SK-N-SH (cell line): ENCODE data around the gene OXER1. TPM values are rescaled to one million over a fixed set of nuclear protein-coding genes. Genes with fewer than 3 reads are reported as not detected.

Source experiments
- CTCF ChIA-PET: fragments of 300-600, 350-600 bp; formaldehyde crosslinking; extraction: SDS; loops from one replicate; lab custom pipeline; 2021; lab: Yijun Ruan, JAX
- POLR2A ChIA-PET: fragments of 350-600 bp; sonication (Branson Sonifier 250); formaldehyde crosslinking; extraction: SDS; loops from one replicate; lab custom pipeline; 2020; ENCODE audit warnings: antibody characterized with exemption, inconsistent platforms; lab: Yijun Ruan, JAX
- DNase-seq: peaks from one replicate; pipeline ENCODE4 v3.0.0; 2012
- H2AFZ ChIP-seq: fragments of 200-600 bp; sonication (generic); 2 replicates; pipeline ENCODE4 v1.8.1; 2016; ENCODE audit warnings: antibody characterized with exemption, mild to moderate bottlenecking, low read depth
- H3F3A ChIP-seq: fragments of 200-600 bp; sonication (generic); replicated peaks from 2 replicates; pipeline ENCODE3; 2016; ENCODE audit warnings: antibody characterized with exemption, mild to moderate bottlenecking; ENCODE audit not compliant: insufficient read depth
- H3K27ac ChIP-seq, 2 experiments: fragments of 200-500 bp in 1 of 2; fragments of 200-600 bp in 1 of 2; sonication (Bioruptor generic) in 1 of 2; sonication (generic), shearing (Covaris generic) in 1 of 2; 2 replicates each; pipeline versions ENCODE4 v1.5.1 to v1.6.1; 2014 to 2016; ENCODE audit warnings: low read depth in 2 of 2, inconsistent platforms in 1 of 2, low read length in 1 of 2, mild to moderate bottlenecking in 1 of 2, mixed read lengths in 1 of 2
- H3K27me3 ChIP-seq: fragments of 200-600 bp; sonication (generic), shearing (Covaris generic); 2 replicates; pipeline ENCODE4 v1.6.1; 2016; ENCODE audit warnings: mixed run types; ENCODE audit not compliant: insufficient read depth
- H3K36me3 ChIP-seq, 2 experiments: fragments of 200-500 bp in 1 of 2; fragments of 200-600 bp in 1 of 2; sonication (Bioruptor generic) in 1 of 2; sonication (generic) in 1 of 2; replicated peaks in 1 of 2; 2 replicates each; pipeline versions ENCODE3 to v1.5.1; 2014 to 2016; ENCODE audit warnings: low read length in 1 of 2, mild to moderate bottlenecking in 1 of 2; ENCODE audit not compliant: insufficient read depth in 2 of 2, control insufficient read depth in 1 of 2
- H3K4me1 ChIP-seq, 2 experiments: fragments of 200-500 bp in 1 of 2; fragments of 200-600 bp in 1 of 2; sonication (Bioruptor generic) in 1 of 2; sonication (generic), shearing (Covaris generic) in 1 of 2; 2 replicates each; pipeline versions ENCODE4 v1.5.1 to v1.6.1; 2014 to 2016; ENCODE audit warnings: low read depth in 1 of 2, low read length in 1 of 2, mixed run types in 1 of 2; ENCODE audit not compliant: insufficient read depth in 2 of 2, control insufficient read depth in 1 of 2
- H3K4me2 ChIP-seq: fragments of 200-600 bp; sonication (generic), shearing (Covaris generic); 2 replicates; pipeline ENCODE4 v1.6.1; 2017; ENCODE audit warnings: mixed run types
- H3K4me3 ChIP-seq, 2 experiments: fragments of 200-500 bp in 1 of 2; fragments of 200-600 bp in 1 of 2; sonication (Bioruptor generic) in 1 of 2; sonication (generic), shearing (Covaris generic) in 1 of 2; 2 replicates each; pipeline versions ENCODE4 v1.5.1 to v1.8.1; 2014 to 2016; ENCODE audit warnings: low read depth in 2 of 2, inconsistent platforms in 1 of 2, low read length in 1 of 2, mild to moderate bottlenecking in 1 of 2, mixed read lengths in 1 of 2, moderate library complexity in 1 of 2
- H3K79me2 ChIP-seq: fragments of 200-600 bp; sonication (generic); 2 replicates; pipeline ENCODE4 v1.8.1; 2017; ENCODE audit warnings: mild to moderate bottlenecking; ENCODE audit not compliant: insufficient read depth
- H3K9ac ChIP-seq: fragments of 200-600 bp; sonication (generic); 2 replicates; pipeline ENCODE4 v1.6.1; 2017; ENCODE audit warnings: mixed run types
- H3K9me2 ChIP-seq: fragments of 200-600 bp; sonication (generic); 2 replicates; pipeline ENCODE4 v1.6.1; 2017; ENCODE audit warnings: mixed run types
- H3K9me3 ChIP-seq: fragments of 200-600 bp; sonication (generic); 2 replicates; pipeline ENCODE4 v1.6.1; 2017; ENCODE audit warnings: mixed run types, mild to moderate bottlenecking, moderate library complexity
- H4K20me1 ChIP-seq: fragments of 200-600 bp; sonication (generic); 2 replicates; pipeline ENCODE4 v1.6.1; 2017; ENCODE audit warnings: mild to moderate bottlenecking, mixed run types; ENCODE audit not compliant: insufficient read depth
- EP300 ChIP-seq, 2 experiments: IDR thresholded peaks; 2 replicates each; pipeline versions ENCODE4 v1.4.0 to v1.6.1; 2012; ENCODE audit warnings: borderline replicate concordance in 1 of 2, low read depth in 1 of 2, low read length in 1 of 2
- FOXJ3 ChIP-seq: sonication (generic); formaldehyde crosslinking; IDR thresholded peaks from 2 replicates; pipeline ENCODE4 v1.5.1; 2020; ENCODE audit warnings: mild to moderate bottlenecking, missing genetic modification reagents
- FOXM1 ChIP-seq: IDR thresholded peaks from 2 replicates; pipeline ENCODE4 v1.4.0; 2012; ENCODE audit warnings: low read depth, mild to moderate bottlenecking
- GABPA ChIP-seq: IDR thresholded peaks from 2 replicates; pipeline ENCODE4 v1.4.0; 2012; ENCODE audit warnings: low read depth, mild to moderate bottlenecking
- GATA2 ChIP-seq: sonication (generic); formaldehyde crosslinking; IDR thresholded peaks from 2 replicates; pipeline ENCODE4 v1.5.0; 2020; ENCODE audit warnings: mild to moderate bottlenecking, missing genetic modification reagents
- JUND ChIP-seq: IDR thresholded peaks from 2 replicates; pipeline ENCODE4 v1.4.0; 2012
- MEF2A ChIP-seq: IDR thresholded peaks from 2 replicates; pipeline ENCODE4 v1.4.0; 2012; ENCODE audit warnings: low read depth, borderline replicate concordance
- MXI1 ChIP-seq: IDR thresholded peaks from 2 replicates; pipeline ENCODE4 v1.6.1; 2012; ENCODE audit warnings: mild to moderate bottlenecking, low read depth, low read length, improper control_type of control experiment
- NRF1 ChIP-seq: IDR thresholded peaks from 2 replicates; pipeline ENCODE4 v1.6.1; 2012; ENCODE audit warnings: low read depth, mild to moderate bottlenecking, low read length
- POLR2AphosphoS5 ChIP-seq: IDR thresholded peaks from 2 replicates; pipeline ENCODE4 v1.6.1; 2012; ENCODE audit warnings: low read depth, low read length
- RAD21 ChIP-seq: IDR thresholded peaks from 2 replicates; pipeline ENCODE4 v1.6.1; 2012; ENCODE audit warnings: mild to moderate bottlenecking, low read length
- RCOR1 ChIP-seq: fragments of 150-350 bp; IDR thresholded peaks from 2 replicates; pipeline ENCODE4 v1.6.1; 2017; ENCODE audit warnings: antibody characterized with exemption, low read length
- RFX5 ChIP-seq: IDR thresholded peaks from 2 replicates; pipeline ENCODE4 v1.6.1; 2012; ENCODE audit warnings: mild to moderate bottlenecking, improper control_type of control experiment, low read length
- SIN3A ChIP-seq: IDR thresholded peaks from 2 replicates; pipeline ENCODE4 v1.6.1; 2012; ENCODE audit warnings: low read depth, mild to moderate bottlenecking, low read length, moderate library complexity, borderline replicate concordance
- SMC3 ChIP-seq: IDR thresholded peaks from 2 replicates; pipeline ENCODE4 v1.6.1; 2012; ENCODE audit warnings: low read depth, low read length, improper control_type of control experiment
- TAF1 ChIP-seq: IDR thresholded peaks from 2 replicates; pipeline ENCODE4 v1.6.1; 2012; ENCODE audit warnings: low read depth, mild to moderate bottlenecking, low read length, moderate library complexity, borderline replicate concordance
- TCF12 ChIP-seq: IDR thresholded peaks from 2 replicates; pipeline ENCODE4 v1.4.0; 2012
- TEAD4 ChIP-seq: IDR thresholded peaks from 2 replicates; pipeline ENCODE4 v1.4.0; 2012; ENCODE audit warnings: mild to moderate bottlenecking, borderline replicate concordance; ENCODE audit not compliant: insufficient read depth
- YY1 ChIP-seq: IDR thresholded peaks from 2 replicates; pipeline ENCODE4 v1.4.0; 2012; ENCODE audit warnings: low read depth, mild to moderate bottlenecking
- whole genome bisulfite sequencing: methylation state at CpG from one replicate; pipeline ENCODE4 v1.1.6; 2017; ENCODE audit warnings: low lambda C conversion rate; 5-methylcytosine and 5-hydroxymethylcytosine counted together
- polyA plus RNA-seq, 3 experiments: library from polyadenylated mRNA; depleted of rRNA; stranded (reverse); fragments of >200 nt; gene quantifications; 2 replicates each; pipeline ENCODE4 v1.2.3, GENCODE V29; 2012
- TF ChIP-seq, protein P1 (sequence below): fragments of 150-350 bp; IDR thresholded peaks from 2 replicates; pipeline ENCODE4 v1.6.1; 2016; ENCODE audit warnings: mild to moderate bottlenecking, low read depth, low read length
- TF ChIP-seq, protein P2 (sequence below): IDR thresholded peaks from 2 replicates; pipeline ENCODE4 v1.4.0; 2012; ENCODE audit warnings: low read depth, borderline replicate concordance
- TF ChIP-seq, protein P3 (sequence below): fragments of 150-350 bp; IDR thresholded peaks from 2 replicates; pipeline ENCODE4 v1.6.1; 2017; ENCODE audit warnings: antibody characterized with exemption, low read length, low read depth, borderline replicate concordance
- TF ChIP-seq, protein P4 (sequence below): fragments of 200-600 bp; sonication (generic); IDR thresholded peaks from 2 replicates; pipeline ENCODE4 v1.6.1; 2017; ENCODE audit warnings: antibody characterized with exemption, mild to moderate bottlenecking, moderate library complexity
- TF ChIP-seq, protein P5 (sequence below): IDR thresholded peaks from 2 replicates; pipeline ENCODE4 v1.4.0; 2012; ENCODE audit warnings: low read depth

The OXER1 gene
- polyA plus RNA-seq, 1 of the 3 experiments (the other 2 are of a cell fraction) = not detected

DNA sequence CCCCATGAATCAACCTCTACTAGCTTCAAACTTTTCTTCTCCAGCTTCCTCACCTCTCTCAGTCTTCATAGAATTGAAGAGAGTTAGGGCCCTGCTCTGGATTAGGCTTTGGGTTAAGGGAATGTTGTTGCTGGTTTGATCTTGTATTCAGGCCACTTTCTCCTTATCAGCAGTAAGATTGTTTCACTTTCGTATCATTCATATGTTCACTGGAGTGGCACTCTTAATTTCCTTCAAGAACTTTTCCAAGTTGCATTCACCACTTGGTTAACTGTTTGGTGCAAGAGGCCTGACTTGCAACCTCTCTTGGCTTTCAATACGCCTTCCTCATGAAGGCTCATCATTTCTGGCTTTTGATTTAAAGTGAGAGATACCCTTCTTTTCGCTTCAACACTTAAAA lies 22.8 kb downstream of the OXER1 start:
- 87% methylated on average over 3 of the region's 3 CpGs for WGBS

DNA sequence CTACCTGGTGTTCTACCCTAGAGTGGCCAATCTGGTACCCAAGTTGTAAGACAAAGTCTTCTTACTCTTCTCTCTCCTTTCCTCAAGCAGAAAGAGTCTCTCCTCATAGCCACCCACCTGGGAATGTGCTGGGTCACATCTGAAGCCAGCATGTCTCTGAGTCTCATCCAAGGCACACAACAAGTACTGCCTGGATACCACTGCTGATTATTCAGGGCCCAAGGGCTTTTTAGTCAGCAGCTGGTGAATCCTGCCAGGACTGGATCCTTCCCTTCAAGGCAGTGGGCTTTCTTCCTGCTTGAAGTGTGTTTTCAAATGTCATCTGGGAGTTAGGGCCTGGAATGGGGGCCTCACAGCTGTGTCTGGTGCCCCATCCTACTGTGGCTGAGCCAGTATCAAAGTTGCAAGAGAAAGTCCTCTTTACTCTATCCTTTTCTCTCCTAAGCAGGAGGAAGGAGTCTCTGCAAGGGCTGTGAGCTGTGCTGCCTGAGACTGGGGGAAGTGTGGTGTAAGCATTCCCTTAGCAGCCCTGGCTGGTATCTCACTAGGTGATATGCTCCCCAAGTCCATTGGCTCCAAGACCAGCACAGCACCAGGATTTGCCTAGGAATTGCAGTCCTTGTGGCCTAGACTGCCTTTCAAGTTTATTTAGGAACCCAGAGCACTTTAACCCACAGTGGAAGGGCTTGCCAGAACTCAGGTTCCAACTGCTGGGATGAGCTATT lies 27.2 kb downstream of the OXER1 start:
- Histone ChIP-seq H2AFZ (no peak overlapping the region), H3K27me3 (no peaks in the 10 kb centered on the region), H3K9ac (no peak overlapping the region), H4K20me1 (no peaks in the 10 kb centered on the region), H3K9me2 (no peaks in the 10 kb centered on the region), H3K36me3 (peaks cover 8 to 11% of the 10 kb centered on the region in 2 experiments), H3K27ac (no peak overlapping the region), H3K4me3 (no peak overlapping the region), H3K4me1 (no peaks in the 10 kb centered on the region), H3K9me3 (no peaks in the 10 kb centered on the region), H3K4me2 (no peak overlapping the region), H3K79me2 (no peaks in the 10 kb centered on the region), H3F3A (no peaks in the 10 kb centered on the region)
- POLR2A ChIA-PET = no interaction called here
- no peak for DNase-seq
- CTCF ChIA-PET = no interaction called here
- TF ChIP-seq NRF1 (no peak), YY1 (no peak), EP300 (IDR thresholded peaks at IDR 0.05; ENCODE audit: borderline replicate concordance in 1 of 2, low read depth in 1 of 2, low read length in 1 of 2) (no peak), SIN3A (no peak), GABPA (no peak)
- TF ChIP-seq, protein P1, sequence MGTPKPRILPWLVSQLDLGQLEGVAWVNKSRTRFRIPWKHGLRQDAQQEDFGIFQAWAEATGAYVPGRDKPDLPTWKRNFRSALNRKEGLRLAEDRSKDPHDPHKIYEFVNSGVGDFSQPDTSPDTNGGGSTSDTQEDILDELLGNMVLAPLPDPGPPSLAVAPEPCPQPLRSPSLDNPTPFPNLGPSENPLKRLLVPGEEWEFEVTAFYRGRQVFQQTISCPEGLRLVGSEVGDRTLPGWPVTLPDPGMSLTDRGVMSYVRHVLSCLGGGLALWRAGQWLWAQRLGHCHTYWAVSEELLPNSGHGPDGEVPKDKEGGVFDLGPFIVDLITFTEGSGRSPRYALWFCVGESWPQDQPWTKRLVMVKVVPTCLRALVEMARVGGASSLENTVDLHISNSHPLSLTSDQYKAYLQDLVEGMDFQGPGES = no peak
- TF ChIP-seq, protein P2, sequence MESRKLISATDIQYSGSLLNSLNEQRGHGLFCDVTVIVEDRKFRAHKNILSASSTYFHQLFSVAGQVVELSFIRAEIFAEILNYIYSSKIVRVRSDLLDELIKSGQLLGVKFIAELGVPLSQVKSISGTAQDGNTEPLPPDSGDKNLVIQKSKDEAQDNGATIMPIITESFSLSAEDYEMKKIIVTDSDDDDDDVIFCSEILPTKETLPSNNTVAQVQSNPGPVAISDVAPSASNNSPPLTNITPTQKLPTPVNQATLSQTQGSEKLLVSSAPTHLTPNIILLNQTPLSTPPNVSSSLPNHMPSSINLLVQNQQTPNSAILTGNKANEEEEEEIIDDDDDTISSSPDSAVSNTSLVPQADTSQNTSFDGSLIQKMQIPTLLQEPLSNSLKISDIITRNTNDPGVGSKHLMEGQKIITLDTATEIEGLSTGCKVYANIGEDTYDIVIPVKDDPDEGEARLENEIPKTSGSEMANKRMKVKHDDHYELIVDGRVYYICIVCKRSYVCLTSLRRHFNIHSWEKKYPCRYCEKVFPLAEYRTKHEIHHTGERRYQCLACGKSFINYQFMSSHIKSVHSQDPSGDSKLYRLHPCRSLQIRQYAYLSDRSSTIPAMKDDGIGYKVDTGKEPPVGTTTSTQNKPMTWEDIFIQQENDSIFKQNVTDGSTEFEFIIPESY = no peak
- TF ChIP-seq, protein P3, sequence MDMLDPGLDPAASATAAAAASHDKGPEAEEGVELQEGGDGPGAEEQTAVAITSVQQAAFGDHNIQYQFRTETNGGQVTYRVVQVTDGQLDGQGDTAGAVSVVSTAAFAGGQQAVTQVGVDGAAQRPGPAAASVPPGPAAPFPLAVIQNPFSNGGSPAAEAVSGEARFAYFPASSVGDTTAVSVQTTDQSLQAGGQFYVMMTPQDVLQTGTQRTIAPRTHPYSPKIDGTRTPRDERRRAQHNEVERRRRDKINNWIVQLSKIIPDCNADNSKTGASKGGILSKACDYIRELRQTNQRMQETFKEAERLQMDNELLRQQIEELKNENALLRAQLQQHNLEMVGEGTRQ = no peak

More for the DNA sequence above, 22.8 kb downstream of the OXER1 start:
- Histone ChIP-seq H3K4me2 (no peak overlapping the region), H3K4me3 (no peak overlapping the region), H3K36me3 (peaks cover 0 to 4% of the 10 kb centered on the region in 2 experiments), H3K4me1 (no peaks in the 10 kb centered on the region), H2AFZ (no peak overlapping the region), H3K27ac (no peak overlapping the region), H3K27me3 (no peaks in the 10 kb centered on the region), H3K9me2 (no peaks in the 10 kb centered on the region), H3K9me3 (no peaks in the 10 kb centered on the region), H3K9ac (no peak overlapping the region), H3K79me2 (no peaks in the 10 kb centered on the region), H3F3A (no peaks in the 10 kb centered on the region), H4K20me1 (no peaks in the 10 kb centered on the region)
- TF ChIP-seq TAF1 (no peak), EP300 (IDR thresholded peaks at IDR 0.05; ENCODE audit: borderline replicate concordance in 1 of 2, low read depth in 1 of 2, low read length in 1 of 2) (no peak), RAD21 (no peak), POLR2AphosphoS5 (no peak), SMC3 (no peak), FOXM1 (no peak), MEF2A (no peak), SIN3A (no peak), RFX5 (no peak), TEAD4 (no peak), JUND (no peak), RCOR1 (no peak), FOXJ3 (CRISPR knock-in tag) (no peak), GATA2 (no peak), MXI1 (no peak), TCF12 (no peak)
- TF ChIP-seq, protein P4, sequence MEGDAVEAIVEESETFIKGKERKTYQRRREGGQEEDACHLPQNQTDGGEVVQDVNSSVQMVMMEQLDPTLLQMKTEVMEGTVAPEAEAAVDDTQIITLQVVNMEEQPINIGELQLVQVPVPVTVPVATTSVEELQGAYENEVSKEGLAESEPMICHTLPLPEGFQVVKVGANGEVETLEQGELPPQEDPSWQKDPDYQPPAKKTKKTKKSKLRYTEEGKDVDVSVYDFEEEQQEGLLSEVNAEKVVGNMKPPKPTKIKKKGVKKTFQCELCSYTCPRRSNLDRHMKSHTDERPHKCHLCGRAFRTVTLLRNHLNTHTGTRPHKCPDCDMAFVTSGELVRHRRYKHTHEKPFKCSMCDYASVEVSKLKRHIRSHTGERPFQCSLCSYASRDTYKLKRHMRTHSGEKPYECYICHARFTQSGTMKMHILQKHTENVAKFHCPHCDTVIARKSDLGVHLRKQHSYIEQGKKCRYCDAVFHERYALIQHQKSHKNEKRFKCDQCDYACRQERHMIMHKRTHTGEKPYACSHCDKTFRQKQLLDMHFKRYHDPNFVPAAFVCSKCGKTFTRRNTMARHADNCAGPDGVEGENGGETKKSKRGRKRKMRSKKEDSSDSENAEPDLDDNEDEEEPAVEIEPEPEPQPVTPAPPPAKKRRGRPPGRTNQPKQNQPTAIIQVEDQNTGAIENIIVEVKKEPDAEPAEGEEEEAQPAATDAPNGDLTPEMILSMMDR = no peak
- TF ChIP-seq, protein P1 = no peak
- TF ChIP-seq, protein P5, sequence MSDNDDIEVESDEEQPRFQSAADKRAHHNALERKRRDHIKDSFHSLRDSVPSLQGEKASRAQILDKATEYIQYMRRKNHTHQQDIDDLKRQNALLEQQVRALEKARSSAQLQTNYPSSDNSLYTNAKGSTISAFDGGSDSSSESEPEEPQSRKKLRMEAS = no peak
- DNase-seq = no peak
- POLR2A ChIA-PET = no interaction called here
- CTCF ChIA-PET = interaction anchor here (1.1 to 2.9 kb wide), 3 partner anchors 12 to 25 kb away, joined by 3 to 17 read pairs (median 3); no protein-coding TSS in a partner anchor
